ENCODE results near the gene ARHGAP31. TPM values are rescaled to one million over a fixed set of nuclear protein-coding genes. Genes with fewer than 3 reads are reported as not detected.
A peak's percentile ranks its signal among the peaks of the same experiment; 100 is the strongest.

Gene ARHGAP31
- total RNA-seq, 1 donor from 2014 or later, result 23.7 TPM

DNA sequence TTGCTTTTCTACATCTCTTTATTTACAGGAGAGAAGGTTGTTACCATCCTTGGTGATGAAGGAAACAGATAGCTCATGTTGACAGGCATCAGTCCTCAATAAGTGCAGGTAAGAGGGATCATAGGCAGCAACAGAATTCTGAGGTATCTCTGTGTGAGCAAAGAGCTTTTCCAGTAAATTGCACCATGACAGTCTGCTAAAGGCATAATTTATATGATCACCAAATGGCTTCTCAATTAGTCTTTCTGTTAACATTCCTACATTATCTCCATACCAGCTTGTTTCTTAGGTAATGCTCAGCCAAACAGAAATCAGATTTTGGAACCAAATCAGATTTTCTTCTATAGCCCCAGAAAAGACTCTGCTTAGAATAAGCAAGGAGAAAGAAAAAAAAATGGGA lies 3.6 kb upstream of the ARHGAP31 start:
- H3K36me3 Mint-ChIP-seq (ENCODE audit: low read depth), result peaks cover 8% of the 10 kb centered on the region
- DNase-seq, result no peak
- peaks cover 18% of the 10 kb centered on the region for H3K9me3 Mint-ChIP-seq
- CTCF ChIA-PET, result no interaction called here
- no peak overlapping the region for H3K4me3 Mint-ChIP-seq
- POLR2A ChIA-PET, result interaction anchor here (0.7 to 0.8 kb wide), 3 partner anchors 313 to 413 kb away, joined by 3 to 9 read pairs (median 8); no protein-coding TSS in a partner anchor
- TF ChIP-seq, protein P1, sequence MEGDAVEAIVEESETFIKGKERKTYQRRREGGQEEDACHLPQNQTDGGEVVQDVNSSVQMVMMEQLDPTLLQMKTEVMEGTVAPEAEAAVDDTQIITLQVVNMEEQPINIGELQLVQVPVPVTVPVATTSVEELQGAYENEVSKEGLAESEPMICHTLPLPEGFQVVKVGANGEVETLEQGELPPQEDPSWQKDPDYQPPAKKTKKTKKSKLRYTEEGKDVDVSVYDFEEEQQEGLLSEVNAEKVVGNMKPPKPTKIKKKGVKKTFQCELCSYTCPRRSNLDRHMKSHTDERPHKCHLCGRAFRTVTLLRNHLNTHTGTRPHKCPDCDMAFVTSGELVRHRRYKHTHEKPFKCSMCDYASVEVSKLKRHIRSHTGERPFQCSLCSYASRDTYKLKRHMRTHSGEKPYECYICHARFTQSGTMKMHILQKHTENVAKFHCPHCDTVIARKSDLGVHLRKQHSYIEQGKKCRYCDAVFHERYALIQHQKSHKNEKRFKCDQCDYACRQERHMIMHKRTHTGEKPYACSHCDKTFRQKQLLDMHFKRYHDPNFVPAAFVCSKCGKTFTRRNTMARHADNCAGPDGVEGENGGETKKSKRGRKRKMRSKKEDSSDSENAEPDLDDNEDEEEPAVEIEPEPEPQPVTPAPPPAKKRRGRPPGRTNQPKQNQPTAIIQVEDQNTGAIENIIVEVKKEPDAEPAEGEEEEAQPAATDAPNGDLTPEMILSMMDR (IDR thresholded peaks at IDR 0.05), result no peak
- H3K4me1 Mint-ChIP-seq, result peaks cover 29% of the 10 kb centered on the region
- intact Hi-C loops (cut with micrococcal nuclease), result no loop called here
- ATAC-seq (ENCODE audit: low read depth), result no peak
- H3K27me3 Mint-ChIP-seq, result no peaks in the 10 kb centered on the region
- no peak overlapping the region for H3K27ac Mint-ChIP-seq

DNA sequence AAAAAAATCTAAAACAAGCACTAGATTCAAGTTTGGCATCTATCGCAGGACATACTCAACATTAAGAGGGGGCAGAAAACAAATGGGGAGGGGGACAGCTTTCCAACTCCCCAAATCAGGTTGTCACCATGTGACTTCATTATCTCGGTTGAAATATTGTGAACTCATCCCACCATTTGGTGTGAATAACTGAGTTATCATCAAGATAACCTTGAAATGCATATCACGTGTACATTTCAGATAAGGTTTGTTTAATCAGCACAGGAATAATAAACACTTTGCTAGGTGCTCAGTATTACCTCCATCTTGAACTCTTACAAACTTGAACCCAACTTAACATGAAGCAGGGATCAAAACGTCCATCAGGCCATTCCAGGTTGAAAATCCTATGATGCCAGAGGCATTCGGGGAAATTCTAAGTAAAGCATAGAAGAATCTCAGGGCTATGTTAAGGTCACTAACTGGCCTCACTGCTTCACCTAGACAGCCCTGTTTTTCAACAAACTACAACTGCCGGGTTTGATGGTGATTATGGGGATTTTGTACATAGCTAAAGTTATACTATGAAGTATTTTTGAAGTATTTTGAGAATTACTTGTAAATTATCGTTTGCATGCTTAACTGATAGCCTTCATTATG lies 3.0 kb upstream of the ARHGAP31 start:
- POLR2A ChIA-PET, result interaction anchor here (0.7 kb wide), 1 partner anchor 367 kb away, joined by 3 read pairs; no protein-coding TSS in a partner anchor
- Mint-ChIP-seq H3K4me1 (peaks cover 35% of the 10 kb centered on the region), H3K27me3 (no peaks in the 10 kb centered on the region), H3K36me3 (ENCODE audit: low read depth) (peaks cover 8% of the 10 kb centered on the region), H3K9me3 (peaks cover 15% of the 10 kb centered on the region), H3K4me3 (no peak overlapping the region), H3K27ac (no peak overlapping the region)
- ATAC-seq (ENCODE audit: low read depth) (no peak), DNase-seq (no peak)
- CTCF ChIA-PET, result no interaction called here
- intact Hi-C loops (cut with micrococcal nuclease), result no loop called here
- TF ChIP-seq, protein P1 (IDR thresholded peaks at IDR 0.05), result no peak

DNA sequence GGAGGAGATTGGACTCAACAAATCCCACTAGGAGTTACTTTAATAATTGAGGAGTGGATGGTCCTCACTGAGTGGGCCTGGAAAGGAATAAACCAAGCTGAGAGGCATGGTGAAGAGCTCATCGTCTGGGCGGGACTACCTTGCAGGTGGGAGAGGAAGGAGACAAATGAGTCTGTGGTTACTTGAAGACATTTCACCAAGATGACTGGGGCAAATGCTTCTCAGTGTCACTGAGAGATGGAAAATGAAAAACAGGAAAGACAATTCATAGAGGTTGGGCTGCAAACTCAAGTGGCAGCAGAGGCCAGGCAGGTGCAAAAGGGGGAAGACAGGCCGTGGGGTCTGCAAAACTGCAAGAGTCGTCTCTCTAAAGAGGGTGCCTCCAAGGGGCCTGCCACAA lies 1.5 kb upstream of the ARHGAP31 start:
- ChIA-PET CTCF (interaction anchor here (1.5 kb wide), 1 partner anchor 60 kb away, joined by 5 read pairs; no protein-coding TSS in a partner anchor), POLR2A (interaction anchor here (2.9 to 4.5 kb wide), 3 partner anchors 29 to 60 kb away, joined by 14 to 81 read pairs (median 32); no protein-coding TSS in a partner anchor)
- H3K36me3 Mint-ChIP-seq (ENCODE audit: low read depth), result peaks cover 10% of the 10 kb centered on the region
- no peaks in the 10 kb centered on the region for H3K27me3 Mint-ChIP-seq
- H3K27ac Mint-ChIP-seq, result peak overlapping the region; percentile 90
- DNase-seq (no peak), ATAC-seq (ENCODE audit: low read depth) (no peak)
- peaks cover 6% of the 10 kb centered on the region for H3K9me3 Mint-ChIP-seq
- intact Hi-C loops (cut with micrococcal nuclease), result no loop called here
- H3K4me1 Mint-ChIP-seq, result peaks cover 48% of the 10 kb centered on the region
- peak overlapping the region; percentile 88 for H3K4me3 Mint-ChIP-seq
- TF ChIP-seq, protein P1 (IDR thresholded peaks at IDR 0.05), result no peak

DNA sequence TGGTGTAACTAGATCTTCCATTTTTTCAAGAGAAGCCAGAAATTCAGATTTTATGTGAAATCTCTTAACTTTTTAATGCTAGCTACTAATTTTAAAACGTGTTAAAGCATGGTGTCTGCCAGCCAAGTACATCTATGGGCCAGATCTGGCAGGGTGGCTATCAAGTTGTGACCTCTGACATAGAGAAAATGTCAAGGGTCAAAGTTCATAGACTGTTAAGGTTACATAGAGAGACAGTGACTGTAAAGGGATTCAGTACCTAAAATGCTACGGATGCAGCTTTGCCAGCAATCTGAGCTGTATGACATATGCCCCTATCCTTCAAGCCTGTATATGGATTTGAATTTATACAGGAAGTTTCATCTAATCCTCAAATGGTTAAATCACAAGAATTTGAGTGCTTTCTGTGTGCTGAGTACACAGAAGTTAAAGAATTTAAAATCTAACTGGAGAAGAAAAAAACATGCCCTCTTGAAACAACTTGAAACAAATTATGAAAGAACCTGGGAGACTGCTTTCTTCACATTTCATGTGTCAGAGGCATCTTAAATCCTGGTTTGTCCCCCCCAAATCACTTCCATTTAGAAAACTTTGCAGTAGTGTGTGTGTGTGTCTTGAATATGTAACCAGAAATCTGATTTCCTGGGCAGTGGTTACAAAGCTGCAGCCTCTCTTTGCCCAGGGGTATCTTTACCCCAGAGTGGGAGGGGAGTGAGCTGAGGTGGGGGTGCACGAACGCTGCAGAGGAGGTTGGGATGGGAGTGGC lies 895 bp upstream of the ARHGAP31 start:
- intact Hi-C loops (cut with micrococcal nuclease), result no loop called here
- Mint-ChIP-seq H3K27ac (peak overlapping the region; percentile 90), H3K4me1 (peaks cover 54% of the 10 kb centered on the region), H3K4me3 (peak overlapping the region; percentile 88), H3K27me3 (no peaks in the 10 kb centered on the region), H3K9me3 (no peaks in the 10 kb centered on the region), H3K36me3 (ENCODE audit: low read depth) (peaks cover 9% of the 10 kb centered on the region)
- ATAC-seq (ENCODE audit: low read depth) (no peak), DNase-seq (no peak)
- TF ChIP-seq, protein P1 (IDR thresholded peaks at IDR 0.05), result no peak
- ChIA-PET CTCF (interaction anchor here (1.2 to 1.5 kb wide), 2 partner anchors 29 to 59 kb away, joined by 4 to 5 read pairs; no protein-coding TSS in a partner anchor), POLR2A (interaction anchor here (1.0 to 4.5 kb wide), 10 partner anchors 10 to 170 kb away, joined by 3 to 81 read pairs (median 12); partner anchors contain the start of genes B4GALT4 and TMEM39A)
